ENCODE results near the gene SMURF2.
"Not testable (repeated sequence)": the region's sequence is repeated elsewhere in the genome, so short reads cannot be mapped to it uniquely, and the experiment has no call there.

Gene SMURF2

DNA sequence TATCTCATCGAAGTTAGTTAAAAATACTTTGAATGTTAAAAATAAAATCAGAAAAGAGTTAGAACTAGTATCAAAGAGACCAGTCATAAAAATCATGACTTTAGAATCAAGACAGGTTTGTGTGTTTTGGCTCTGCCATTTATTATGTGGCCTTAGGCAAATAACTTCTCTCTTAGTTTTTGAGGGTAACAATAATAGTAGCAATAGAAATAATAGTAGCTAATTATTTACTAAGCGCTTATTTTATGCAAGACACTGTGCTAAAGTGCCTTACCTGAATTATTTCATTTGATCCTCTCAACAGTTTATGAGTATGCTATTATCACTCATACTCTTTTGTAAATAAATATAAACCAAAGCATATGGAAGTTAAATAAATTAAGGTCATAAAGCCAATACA is 77.0 kb downstream of the SMURF2 start:
- no peak for DNase-seq

DNA sequence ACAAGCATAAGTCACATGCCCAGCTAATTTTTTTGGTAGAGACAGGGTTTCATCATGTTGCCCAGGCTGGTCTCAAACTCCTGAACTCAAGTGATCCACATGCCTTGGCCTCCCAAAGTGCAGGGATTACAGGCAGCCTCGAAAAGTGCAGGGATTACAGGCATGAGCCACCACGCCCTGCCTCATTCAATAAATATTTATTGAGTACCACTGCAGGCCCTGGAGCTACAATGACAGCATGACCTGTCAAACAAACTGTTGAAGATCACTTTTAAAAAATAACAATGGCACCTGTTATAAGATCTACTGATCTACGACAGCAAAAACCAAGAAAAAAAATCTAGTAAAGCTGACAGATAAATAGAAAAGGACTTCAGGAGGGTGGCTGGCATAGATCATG is 79.1 kb downstream of the SMURF2 start:
- no peak for DNase-seq

DNA sequence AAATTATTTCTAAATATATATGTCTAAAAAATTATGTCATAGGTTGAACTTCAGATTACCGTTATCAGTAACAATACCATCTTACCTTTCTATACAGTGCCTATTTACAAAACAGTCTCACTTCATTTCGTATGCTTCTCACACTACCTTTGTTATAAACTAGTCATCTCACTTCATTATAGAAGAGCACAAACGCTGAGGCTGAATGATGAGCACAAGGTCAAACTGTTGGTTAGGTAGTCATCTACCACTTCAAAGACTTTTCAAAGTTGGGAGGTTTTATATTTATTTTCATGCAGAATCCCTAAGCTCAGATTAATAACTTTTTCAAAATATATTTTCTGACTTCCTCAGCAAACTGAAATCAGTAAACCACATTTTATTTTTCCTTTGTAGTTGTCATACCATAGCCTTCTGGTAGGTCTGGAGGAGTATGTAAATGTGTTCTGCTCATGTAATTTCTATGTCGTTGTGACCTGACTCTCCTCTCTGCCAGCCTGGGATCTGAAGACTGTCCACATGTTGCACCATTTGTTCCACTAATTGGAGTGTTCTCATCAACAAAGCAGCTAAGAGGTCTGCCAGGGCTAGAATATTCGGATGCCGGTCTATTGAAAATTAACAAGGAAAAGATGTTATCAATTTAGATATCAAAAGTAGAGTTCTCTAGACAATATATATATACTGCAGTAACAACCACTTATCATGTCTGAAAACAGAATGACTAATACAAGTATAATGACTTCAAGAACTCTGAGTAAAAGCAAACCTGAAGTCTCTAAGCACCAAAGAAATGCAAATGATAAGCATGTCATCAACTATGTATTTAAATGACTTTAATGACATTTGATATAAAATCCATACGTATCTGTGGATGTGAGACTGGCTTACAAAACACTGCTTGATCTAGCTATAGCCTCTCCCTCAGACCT is 81.5 kb downstream of the SMURF2 start:
- DNase-seq: no peak

DNA sequence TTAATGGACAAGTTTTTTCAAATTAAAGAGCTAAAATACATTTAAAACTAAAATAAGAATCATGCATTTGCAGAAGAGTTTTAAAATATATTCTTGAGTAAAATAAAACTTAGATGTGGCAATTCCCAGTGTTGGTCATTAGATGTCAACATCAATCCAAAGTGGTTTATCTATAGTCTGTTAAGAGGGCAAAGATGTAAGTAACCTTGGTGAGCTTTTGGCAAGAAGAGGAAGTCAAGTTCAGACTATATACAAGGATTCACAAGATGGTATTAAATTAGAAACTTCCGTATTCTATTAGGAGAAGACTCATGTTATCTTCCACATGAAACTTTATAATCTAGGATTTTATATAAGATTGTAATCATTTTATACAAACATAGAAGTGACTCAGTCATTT is 82.2 kb downstream of the SMURF2 start:
- no peak for DNase-seq

DNA sequence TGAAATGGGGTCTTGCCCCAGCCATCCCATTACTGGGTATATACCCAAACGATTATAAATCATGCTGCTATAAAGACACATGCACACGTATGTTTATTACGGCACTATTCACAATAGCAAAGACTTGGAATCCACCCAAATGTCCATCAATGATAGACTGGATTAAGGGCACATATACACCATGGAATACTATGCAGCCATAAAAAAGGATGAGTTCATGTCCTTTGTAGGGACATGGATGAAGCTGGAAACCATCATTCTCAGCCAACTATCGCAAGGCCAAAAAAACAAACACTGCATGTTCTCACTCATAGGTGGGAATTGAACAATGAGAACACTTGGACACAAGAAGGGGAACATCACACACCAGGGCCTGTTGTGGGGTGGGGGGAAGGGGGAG is 85.1 kb downstream of the SMURF2 start:
- DNase-seq: not testable (repeated sequence)

DNA sequence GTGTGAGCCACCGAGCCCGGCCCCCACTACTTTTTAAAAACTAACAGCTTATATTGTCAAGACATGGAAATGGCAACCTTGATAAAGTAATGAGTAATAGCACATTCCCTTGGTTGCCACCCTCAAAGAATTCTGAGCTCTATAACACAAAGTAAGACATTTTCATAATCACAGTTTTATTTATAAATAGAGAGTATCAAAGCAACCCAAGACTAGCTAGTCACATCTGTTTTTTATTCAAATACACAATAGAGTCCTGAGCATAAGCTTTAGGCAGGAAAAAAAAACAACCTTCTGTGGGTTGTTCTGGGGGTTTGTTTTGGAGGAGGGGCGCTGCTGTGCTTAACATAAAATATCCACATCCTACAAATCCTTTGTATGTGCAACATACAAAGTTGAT is 86.7 kb downstream of the SMURF2 start:
- DNase-seq: no peak

DNA sequence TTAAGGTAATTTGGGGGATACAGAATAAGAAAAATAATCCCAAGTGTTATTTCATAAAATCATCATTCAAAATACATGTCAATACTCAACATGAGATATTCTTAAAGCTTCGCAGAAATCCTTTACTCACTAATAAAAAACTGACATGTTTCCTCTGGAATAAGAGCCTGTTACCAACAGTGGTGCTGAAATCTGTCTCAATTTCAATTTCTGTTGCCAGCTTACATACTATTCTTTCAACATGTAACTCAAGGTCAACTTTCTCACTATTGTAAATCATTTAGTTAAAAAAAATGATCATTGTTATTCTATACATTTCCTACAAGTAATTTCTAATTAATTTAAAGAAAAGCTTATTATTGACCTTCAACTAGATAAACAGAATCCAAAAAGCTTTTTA is 87.5 kb downstream of the SMURF2 start:
- no peak for DNase-seq

DNA sequence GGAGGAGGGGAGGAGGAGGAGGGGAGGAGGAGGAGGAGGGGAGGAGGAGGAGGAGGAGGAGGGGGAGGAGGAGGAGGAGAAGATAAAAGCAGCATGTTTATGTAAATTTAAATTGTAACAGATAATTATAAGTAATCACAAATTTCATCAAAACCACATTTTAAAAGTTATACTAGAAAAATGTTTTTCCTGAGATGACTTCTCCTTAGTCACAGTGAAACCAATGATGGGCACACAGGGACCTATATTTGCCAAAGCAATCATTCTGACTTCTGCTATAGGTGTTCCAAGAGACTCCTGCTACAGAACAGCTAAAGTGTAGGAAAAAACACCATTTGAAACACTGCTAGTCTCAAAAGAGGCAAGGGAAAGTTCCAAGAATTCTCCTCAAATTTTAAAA is 88.9 kb downstream of the SMURF2 start:
- DNase-seq: no peak

DNA sequence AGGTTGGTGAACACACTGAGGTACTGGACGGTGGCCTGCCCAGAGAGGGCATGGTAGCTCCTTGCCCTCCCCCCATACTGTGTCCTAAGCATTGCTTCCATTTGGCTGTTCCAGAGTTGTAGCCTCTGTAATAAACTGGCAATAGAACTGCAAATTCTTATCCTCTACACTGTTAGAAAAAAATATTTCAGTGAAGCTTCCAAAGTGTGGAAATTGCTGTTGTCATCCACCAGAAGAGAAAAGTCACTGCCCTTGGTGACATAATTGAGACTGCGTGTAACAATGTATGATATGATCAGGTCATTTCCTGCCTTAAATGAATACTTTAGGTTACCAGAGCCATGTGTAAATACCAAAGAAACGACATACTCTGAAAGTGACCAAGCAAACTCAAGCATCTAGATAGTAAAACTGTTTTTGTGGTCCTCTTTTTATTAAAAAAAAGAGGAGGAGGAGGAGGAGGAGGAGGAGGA is 89.4 kb downstream of the SMURF2 start:
- peak; percentile 27 for DNase-seq

DNA sequence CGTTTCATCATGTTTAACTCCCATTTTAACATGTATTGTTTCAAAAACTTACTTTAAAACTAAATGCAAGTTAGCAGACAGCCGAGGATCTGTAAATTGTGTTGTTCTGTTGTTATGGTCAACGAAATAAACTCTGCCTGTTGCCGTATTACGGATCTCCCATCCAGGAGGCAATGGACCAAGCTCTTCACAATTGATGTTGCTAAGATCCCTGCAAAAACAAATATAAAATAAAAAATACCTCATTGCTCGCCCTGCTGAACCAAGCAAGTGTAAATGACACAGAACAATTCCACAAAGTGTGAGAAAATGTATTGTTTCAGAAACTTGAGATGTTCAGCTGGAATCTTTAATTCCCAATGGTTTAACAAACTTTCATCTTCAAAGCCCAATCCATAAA is 90.4 kb downstream of the SMURF2 start:
- no peak for DNase-seq

DNA sequence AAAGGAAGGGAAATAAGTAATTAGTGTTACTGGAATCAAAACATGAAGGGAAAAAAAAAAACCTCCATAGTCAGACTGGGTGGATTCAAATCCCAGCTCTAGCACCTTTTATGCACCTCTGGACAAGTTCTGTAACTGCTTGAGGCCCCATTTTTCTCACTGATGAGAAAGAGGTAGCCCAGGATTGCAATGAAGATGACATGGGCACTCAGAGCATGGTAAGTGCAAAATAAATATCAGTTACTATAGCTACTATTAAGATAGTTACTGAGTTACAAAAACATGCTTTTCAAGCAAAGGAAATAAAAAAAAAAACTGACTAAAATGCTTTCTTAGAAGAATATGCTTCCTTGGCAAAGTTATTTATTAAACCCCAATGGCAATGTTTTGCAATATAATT is 96.5 kb downstream of the SMURF2 start:
- no peak for DNase-seq

DNA sequence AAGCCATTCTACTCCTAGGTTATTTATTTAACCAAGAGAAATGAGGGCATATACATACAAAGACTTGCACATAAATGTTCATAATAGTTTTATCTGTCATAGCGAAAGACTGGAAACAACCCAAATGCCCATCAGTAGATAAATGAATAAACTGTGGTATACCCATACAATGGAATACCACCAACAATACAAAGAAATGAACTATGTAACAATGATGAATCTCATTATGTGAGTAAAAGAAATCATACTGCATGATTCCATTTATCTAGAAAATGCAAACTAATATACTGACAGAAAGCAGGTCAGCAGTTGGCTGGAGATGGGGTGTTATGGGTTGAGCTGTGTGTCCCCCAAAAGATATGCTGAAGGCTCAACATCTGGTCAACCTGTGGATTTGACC is 98.0 kb downstream of the SMURF2 start:
- DNase-seq: no peak

DNA sequence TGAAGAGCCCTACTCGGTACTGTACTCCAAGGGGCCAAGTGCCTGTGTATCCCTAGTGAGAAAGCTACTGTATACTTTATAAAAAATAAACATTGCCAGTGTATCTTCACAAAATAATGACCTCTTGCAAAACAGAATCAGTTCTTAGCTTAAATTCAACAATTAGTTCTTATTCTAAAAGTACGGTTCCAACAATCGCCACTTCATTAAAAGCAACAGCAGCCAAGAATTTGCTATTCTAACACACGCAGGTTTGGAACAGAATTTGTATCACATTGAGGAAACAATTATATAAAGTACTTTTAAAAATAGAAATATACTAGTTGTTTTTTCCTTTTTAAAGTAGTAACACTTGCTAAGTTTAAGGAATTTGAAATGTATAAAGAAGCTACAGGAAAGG is 106.8 kb downstream of the SMURF2 start:
- no peak for DNase-seq

DNA sequence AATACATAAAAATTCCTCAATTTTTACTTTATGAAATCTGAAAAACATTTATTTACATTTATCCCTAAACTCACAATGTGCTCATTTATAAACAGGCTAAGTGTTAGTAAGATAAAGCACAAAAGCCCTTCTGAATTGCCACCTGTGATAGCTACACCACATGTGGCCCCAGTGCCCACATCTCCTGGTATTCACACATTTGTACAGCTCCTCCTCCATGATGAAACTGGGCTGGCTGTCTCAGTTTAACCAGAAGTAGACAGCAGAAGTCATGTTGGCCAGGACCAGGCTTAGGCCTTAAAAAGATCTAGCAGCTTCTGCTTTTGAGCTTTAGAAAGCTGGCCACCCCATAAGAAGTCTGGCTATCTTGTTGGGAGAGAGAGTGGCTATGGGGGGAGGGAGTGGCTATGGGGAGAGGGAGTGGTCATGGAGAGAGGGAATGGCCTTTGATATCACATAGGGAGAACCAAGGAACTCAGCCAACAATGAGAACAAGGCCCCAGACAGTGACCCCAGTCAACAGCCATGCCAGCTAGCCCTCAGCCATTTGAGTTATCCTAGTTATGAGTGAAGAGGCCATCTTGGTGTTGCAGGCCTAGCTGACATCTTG is 108.0 kb downstream of the SMURF2 start:
- no peak for DNase-seq

DNA sequence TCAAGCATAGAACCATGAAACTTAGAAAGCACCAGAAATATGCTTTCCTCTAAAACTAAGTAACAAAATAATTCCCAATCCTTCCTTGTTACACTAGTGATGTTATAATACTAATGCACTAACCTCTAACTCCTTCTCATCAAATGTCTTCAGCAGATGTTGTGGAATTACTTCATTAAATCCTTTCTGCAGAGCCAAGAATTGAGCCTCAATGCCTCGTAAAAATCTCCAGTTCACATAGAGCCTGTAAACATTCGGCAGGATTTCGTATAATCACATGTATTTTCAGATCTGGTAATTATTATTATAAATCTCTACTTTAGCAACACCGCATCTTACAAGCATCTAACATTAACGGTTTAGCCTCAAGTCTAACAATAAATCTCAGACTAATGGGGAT is 110.6 kb downstream of the SMURF2 start:
- DNase-seq: no peak

DNA sequence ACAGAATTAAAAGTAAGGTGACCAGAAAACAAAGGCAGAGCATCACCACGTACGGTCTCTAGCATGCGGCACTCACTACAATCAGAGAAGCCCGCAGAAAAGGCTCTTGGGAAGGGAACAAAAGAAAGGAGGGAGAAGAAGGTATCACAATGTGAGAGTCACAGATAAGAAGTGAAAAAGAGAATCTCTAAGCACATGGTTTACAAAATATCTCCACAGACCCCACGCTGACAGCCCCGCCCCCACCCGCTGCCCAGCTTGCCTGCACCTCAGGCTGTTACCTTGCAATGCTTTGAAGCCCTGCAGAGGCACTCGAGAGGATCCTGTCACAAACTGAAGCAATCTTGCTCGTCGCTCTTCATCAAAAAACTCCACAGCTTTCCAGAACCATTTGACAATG is 114.8 kb downstream of the SMURF2 start:
- DNase-seq: no peak

DNA sequence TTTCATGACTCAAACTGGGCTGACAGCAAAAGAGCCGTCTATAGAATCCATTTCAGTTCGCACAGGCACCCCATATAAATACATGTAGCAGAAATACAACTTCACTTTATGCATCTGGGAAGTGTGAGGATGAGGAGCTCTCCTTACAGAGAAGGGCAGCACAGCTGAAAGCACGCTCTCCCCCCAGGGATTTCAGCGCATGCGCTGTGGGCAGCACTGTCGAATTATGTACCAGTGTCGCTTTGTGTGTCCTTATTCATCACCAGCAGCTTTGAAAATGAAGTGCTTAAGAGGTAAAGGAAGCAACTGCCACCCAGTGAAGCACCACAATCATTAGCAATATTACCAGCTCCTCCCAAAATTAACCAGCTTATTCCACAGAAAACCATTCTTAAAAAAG is 115.4 kb downstream of the SMURF2 start:
- no peak for DNase-seq

DNA sequence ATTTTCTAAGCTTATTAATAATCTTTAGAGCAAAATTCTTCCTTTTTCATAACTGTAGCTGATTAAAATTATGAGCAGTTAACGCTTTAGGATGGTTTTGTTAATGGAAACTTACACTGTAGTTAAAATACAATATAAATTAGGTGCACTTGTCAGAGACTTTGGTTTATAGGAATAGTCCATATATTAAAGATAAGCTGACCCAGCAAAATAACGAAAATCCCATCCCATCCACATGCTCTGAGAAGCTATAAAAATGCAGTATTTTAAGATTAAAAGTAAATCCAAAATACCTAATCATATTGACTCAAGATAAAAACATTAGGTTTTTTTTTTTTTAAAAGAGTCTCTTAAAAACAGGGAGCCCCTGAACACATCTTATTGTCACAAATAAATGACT is 117.4 kb downstream of the SMURF2 start:
- DNase-seq: no peak

DNA sequence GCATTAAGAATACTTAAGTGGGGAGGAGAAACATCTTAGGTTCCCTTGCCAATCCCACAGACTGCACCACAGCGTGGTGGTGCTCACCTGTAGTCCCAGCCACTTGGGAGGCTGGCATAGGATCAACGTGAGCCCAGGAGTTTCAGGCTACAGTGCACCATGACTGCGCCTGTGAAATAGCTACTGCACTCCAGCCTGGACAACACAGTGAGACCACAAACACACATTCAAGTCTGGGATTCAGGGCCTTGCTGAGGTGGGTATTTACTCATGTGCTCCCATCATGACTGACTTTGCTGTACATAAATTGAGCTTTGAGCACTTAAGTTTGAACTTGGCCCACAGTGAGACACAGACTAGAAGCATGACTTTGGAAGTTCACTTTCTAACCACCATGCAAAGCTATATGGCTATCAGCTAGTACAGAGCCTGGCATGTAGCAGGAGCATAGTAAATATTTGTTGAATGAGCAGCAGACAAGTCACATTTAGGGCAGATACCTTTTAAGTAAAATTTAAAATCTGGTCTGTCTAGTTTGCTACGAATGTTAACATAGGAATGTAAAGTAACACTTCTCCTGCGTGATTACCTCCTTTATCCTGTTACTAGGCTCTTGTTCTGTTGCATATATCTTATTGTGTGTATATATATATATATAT is 121.9 kb downstream of the SMURF2 start:
- no peak for DNase-seq

DNA sequence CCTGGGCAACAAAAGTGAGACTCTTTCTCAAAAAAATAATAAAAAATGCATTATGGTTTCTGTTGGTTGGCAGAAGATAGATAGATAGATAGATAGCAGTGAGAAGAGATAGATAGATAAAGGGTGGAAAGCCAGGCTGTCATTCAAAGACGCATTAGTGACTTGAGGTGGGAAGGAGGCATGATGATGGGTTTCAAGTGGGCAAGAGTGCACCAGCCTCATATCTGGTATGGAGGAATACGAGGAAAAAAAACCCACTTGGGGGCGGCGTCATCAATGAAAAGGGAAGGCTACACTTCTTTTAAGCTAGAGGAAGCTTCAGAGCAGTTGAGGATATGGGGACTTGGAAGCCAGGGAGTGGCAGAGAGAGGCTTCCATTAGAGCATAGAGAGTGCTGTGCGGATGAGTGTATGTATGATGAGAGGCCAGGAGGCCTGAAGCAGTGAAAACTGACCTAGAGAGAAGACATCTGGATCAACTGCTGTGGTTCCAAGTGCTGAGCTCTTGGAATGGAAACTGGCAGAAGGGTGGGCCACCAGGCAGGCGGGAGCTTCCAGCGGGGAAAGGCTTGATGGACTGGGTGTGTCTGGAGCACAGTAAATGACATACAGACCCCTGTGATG is 123.5 kb downstream of the SMURF2 start:
- DNase-seq: no peak

DNA sequence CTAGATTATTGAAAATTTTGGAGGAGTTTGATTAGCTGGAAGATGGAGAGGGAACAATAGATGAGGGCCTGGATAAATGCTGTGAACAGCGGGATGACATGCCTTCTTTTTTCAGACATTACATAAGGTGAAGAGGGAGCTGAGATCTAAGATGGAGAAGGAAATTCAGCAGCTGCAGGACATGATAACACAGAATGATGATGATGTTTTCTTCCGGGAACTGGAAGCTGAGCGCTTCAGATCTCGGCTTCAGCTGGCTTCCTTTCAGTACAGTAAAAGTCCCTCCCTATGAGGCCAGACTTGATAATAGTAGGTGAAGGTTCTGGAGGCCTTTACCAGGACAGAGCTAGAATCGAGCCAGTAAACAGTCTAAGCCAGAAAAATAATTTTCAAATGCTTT is 124.6 kb downstream of the SMURF2 start:
- DNase-seq: no peak

DNA sequence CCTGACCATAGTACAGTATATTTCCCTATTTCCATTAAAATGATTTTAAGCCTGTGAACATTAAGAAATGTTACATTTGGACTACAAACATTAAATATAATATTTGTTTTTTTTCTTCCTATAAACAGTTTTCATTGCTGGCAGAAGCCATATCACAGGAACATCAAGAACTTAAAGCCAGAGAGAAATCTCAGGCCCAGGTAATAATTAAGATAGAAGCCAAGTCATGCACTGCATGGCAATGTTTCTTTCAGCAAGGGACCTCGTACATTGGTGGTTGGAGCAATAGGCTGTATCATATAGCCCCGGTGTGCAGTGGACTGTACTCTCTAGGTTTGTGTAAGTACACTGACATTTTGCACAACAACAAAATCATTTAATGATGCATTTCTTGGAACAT is 125.2 kb downstream of the SMURF2 start:
- DNase-seq: no peak

DNA sequence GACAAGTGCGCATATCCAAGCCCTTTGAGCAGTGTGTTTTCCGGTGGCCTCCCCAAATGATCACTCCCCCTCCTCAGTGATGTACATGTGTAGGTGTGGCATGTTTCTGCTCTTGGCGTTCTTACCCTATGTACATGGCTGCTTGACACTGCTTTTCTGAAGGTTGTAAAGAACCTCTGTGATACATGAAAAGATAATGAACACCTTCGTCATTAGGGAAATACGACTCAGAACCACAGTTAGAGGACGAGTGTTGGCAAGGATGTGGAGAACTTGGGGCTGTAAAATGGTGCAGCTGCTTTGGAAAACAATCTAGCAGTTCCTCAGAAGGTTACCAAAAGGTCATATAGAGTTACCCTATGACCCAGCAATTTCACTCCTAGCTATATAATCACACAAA is 126.8 kb downstream of the SMURF2 start:
- no peak for DNase-seq

DNA sequence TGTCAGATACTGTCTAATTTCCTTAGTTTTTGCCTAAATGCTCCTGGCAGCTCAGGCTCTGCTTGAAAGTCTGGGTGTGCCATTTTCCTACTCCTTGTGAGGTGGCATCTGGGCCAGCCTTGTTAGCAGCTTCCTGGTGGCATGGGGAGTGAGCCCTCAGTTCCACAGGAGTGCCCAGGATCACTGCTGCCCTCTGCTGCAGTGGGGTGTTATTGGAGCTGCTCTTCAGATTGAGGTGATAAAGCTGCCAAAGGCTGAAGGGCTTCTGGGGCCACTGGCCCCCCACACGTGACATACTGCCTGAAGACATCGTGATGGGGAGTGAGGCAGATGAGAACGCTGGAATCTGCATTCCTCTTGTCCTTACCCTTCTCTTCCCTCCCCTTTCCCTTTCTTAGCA is 127.9 kb downstream of the SMURF2 start:
- DNase-seq: peak; percentile 5
